D721Med (cell line): ENCODE data around the gene SIGLEC5.

ENCODE experiments used
- DNase-seq: peaks from one replicate; pipeline ENCODE4 v3.0.0; 2011; ENCODE audit warnings: low spot score; ENCODE audit not compliant: insufficient read length
- FAIRE-seq: peaks from 2 replicates; lab custom pipeline; 2011; peaks lifted over from hg19 to GRCh38; lab: Jason Lieb, UNC
- TF ChIP-seq, protein P1 (sequence below): IDR thresholded peaks from 2 replicates; pipeline ENCODE4 v1.5.1; 2012; ENCODE audit warnings: mild to moderate bottlenecking, control low read depth; ENCODE audit not compliant: insufficient read depth; ENCODE audit errors: missing control alignments

The SIGLEC5 gene

DNA sequence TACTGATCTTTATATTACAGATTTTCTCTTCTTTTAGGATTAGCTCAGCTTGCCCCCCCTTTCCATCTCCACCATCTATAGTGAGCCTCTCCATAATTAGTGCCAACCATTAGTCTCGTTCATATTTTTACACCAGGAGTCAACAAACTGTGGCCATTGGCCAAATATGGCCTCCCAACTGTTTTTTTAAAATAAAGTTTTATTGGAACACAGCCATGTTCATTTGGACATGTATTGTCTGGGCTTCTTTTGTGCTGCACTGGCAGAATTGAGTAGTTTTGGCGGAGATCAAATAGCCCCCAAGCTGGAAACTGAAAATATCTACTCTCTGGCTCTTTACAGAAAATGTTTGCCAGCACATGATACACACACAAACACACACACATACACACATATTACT, 40.7 kb downstream of the SIGLEC5 start:
- no peak for DNase-seq
- TF ChIP-seq, protein P1, sequence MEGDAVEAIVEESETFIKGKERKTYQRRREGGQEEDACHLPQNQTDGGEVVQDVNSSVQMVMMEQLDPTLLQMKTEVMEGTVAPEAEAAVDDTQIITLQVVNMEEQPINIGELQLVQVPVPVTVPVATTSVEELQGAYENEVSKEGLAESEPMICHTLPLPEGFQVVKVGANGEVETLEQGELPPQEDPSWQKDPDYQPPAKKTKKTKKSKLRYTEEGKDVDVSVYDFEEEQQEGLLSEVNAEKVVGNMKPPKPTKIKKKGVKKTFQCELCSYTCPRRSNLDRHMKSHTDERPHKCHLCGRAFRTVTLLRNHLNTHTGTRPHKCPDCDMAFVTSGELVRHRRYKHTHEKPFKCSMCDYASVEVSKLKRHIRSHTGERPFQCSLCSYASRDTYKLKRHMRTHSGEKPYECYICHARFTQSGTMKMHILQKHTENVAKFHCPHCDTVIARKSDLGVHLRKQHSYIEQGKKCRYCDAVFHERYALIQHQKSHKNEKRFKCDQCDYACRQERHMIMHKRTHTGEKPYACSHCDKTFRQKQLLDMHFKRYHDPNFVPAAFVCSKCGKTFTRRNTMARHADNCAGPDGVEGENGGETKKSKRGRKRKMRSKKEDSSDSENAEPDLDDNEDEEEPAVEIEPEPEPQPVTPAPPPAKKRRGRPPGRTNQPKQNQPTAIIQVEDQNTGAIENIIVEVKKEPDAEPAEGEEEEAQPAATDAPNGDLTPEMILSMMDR, result no peak
- no peak for FAIRE-seq

DNA sequence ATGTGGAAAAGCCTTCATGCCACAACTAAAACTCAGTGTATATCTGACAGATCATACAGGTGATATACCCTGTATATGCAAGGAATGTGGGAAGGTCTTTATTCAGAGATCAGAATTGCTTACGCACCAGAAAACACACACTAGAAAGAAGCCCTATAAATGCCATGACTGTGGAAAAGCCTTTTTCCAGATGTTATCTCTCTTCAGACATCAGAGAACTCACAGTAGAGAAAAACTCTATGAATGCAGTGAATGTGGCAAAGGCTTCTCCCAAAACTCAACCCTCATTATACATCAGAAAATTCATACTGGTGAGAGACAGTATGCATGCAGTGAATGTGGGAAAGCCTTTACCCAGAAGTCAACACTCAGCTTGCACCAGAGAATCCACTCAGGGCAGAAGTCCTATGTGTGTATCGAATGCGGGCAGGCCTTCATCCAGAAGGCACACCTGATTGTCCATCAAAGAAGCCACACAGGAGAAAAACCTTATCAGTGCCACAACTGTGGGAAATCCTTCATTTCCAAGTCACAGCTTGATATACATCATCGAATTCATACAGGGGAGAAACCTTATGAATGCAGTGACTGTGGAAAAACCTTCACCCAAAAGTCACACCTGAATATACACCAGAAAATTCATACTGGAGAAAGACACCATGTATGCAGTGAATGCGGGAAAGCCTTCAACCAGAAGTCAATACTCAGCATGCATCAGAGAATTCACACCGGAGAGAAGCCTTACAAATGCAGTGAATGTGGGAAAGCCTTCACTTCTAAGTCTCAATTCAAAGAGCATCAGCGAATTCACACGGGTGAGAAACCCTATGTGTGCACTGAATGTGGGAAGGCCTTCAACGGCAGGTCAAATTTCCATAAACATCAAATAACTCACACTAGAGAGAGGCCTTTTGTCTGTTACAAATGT, 42.7 kb downstream of the SIGLEC5 start:
- no peak for DNase-seq
- TF ChIP-seq, protein P1, result no peak
- no peak for FAIRE-seq

DNA sequence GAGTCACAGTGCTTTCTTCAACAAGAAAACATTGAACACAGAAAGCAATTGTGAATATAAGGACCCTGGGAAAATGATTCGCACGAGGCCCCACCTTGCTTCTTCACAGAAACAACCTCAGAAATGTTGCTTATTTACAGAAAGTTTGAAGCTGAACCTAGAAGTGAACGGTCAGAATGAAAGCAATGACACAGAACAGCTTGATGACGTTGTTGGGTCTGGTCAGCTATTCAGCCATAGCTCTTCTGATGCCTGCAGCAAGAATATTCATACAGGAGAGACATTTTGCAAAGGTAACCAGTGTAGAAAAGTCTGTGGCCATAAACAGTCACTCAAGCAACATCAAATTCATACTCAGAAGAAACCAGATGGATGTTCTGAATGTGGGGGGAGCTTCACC, 43.4 kb downstream of the SIGLEC5 start:
- DNase-seq (no peak), FAIRE-seq (no peak)
- TF ChIP-seq, protein P1, result no peak

DNA sequence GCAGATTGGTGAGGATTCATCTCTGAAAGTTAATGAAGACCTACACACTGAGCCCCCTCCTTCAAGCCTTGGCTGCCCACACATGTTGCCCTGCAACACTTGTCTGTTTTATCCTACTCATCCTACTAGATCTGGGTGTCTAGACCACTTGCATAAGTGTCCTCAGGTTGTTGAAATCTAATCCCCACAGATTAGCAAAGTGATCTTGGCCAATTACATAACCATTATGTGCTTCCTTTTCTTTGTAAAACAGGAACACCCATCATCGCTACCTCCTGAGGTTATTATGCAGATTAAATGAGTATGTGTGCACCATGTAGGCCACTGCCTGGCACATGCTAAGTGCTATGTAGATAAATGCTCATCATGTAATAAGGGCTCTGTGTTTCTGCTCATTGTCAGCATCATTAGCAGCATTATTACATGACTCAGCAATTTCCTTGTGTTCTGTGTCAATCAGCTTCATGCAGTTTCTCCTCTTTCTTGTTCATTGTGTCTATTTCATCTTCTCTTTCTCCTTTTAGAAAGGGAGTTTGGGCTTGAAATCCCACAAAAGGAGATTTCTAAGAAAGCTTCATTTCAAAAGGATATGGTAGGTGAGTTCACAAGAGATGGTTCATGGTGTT, 44.0 kb downstream of the SIGLEC5 start:
- FAIRE-seq (no peak), DNase-seq (no peak)
- TF ChIP-seq, protein P1, result no peak

DNA sequence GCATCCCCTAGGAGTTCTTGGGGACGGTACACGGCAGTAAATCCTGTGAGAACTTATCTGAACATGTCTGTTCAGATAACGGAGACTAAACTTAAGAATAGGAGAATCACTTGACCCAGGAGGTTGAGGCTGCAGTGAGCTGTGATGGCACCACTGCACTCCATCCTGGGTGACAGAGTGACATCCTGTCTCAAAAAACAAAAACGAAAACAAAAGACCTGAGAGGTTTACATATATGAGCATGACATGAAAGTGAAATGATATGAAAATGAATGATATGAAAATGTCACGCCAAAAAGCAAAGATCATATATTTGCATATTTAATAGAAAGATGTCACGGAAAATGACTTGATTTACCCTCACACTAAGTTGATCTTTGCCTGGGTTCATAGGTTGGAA, 53.4 kb downstream of the SIGLEC5 start:
- TF ChIP-seq, protein P1, result no peak
- no peak for FAIRE-seq
- no peak for DNase-seq

DNA sequence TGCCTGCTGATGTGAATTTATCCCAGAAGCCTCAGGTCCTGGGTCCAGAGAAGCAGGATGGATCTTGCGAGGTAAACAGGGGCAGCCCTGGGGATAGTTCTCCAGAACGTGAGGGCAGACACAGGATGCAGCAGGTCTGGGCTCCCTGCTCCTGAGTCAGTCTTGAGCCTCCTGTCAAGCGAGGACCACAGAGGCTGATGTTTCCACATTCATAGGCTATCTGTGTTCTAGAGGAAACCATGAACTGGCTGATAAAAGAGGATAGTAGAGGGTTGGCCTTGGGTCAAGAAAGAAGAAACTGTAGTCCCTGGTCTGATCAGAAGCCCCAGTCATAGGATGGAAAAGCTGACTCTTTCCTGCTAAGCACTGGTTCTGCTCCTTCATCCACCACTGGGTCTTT, 56.9 kb downstream of the SIGLEC5 start:
- DNase-seq (no peak), FAIRE-seq (no peak)
- TF ChIP-seq, protein P1, result no peak

DNA sequence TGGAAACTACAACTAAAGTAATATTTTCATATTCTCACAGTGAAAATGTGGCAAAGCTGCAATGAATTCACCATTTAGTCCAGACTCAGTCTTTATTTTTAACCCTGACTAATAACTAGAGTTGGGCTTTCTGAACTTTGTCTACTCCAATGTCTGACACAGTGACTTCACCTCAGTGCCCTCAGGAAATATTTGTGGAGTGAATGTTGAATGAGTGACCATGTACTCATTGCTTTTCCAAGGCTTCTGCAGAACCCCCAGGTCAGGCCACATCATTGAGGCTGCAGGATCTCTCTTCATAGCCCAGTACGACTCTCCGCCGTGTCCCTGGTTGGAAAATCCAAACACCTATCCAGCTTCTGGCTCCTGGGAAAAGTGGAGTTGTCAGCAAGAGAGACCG, 57.3 kb downstream of the SIGLEC5 start:
- DNase-seq (no peak), FAIRE-seq (no peak)
- TF ChIP-seq, protein P1, result no peak
